Measurements from ENCODE around the gene DCTN4.
"Not testable (repeated sequence)": the region's sequence is repeated elsewhere in the genome, so short reads cannot be mapped to it uniquely, and the experiment has no call there.

DCTN4 gene

DNA sequence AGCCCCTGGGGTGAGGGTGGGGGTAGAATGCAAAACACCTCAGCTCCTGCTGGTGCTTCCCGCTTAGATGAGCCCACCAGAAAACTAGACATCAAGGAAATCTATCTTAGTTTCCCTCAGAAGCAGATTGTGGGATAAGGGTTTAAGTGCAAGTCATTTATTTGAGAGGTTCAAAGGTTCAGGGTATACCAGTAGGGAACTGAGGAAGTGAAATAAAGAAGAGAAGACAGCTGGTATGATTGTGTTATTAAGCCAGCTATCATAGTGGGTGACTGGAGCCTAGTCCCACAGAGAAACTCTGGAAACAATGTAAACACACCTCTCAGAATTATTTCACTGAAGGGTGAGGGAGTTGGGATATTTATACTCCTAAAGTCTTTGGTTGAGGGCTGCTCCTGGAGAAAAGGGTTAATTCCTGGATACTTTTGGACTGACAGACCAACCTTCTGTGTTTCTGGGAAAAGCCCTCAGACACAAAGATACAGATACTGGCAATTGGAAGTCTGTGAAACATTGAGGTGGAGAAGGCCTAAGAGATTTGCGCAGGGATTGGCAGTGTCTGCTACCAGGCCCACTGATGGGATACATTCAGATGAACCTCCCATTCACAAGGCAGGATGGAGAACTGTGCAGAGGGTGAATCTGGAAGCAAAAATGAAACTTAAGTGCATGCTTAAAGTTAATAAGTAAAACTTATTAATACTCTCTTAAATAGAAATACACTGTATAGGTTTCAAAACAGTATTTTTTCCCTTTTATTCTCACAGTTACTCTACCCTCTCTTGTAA, 6.4 kb upstream of the DCTN4 start:
- no peak for TF ChIP-seq POLR2A (IDR thresholded peaks at IDR 0.05; ENCODE audit: low read length)
- no peak for TF ChIP-seq GATA1 (IDR thresholded peaks at IDR 0.05; ENCODE audit: low read depth, low read length)
- no peak for DNase-seq

DNA sequence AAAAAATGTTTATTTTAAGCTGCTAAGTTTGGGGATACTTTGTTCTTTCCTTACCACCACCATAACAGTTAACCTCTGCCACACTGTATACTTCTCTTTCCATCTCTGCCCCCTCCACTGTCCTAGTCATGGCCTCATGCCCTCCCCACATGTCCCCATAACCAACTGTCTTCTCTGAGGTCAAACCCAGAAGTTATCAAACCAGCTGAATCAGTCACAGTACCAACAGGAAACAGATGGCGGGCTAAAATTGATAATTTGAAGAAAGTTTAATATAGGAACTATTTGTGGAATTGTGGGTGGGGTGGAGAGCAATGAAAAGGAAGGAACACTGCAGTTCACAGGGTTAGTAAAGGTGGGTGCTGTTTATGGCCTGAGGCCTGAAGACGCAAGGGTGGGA, 5.7 kb upstream of the DCTN4 start:
- TF ChIP-seq POLR2A (IDR thresholded peaks at IDR 0.05; ENCODE audit: low read length) (no peak), GATA1 (IDR thresholded peaks at IDR 0.05; ENCODE audit: low read depth, low read length) (no peak)
- peak; percentile 32 to 38 for DNase-seq

DNA sequence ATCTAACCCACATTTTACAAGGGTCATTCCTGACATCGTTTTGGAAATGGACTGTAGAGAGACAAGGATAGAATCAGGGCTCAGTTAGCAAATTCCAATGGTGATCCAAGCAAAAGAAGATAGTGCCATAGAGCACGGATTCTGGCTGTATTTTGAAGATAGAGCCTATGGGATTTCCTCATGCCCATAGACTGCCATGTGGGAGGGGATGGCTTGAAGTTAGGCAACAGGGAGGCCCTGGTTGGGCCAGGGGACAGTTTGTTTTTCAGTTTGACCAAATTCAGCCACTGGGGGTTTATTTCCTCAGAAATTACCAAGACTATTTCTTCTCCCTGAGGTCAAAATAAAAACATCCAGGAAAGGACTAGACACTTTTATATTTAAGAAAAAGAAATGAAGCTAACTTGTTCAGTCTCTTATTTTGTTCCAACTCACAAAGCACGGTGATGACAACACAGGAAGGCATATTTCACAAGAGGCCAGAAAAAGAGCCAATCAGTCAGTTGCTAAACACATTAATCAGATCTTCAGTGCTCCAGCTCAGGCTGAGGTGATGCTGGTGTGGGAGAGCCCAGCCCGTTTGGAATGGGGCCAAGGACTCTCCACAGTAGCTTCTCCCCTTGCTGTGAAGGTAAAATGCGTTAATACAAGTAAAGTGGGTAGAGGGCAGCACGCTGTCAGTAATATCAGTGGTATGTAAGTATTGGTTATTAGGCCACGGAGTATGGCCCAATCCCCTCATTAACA, 4.4 kb upstream of the DCTN4 start:
- peak; percentile 82 to 89 for DNase-seq
- no peak for TF ChIP-seq GATA1 (IDR thresholded peaks at IDR 0.05; ENCODE audit: low read depth, low read length)
- no peak for TF ChIP-seq POLR2A (IDR thresholded peaks at IDR 0.05; ENCODE audit: low read length)

DNA sequence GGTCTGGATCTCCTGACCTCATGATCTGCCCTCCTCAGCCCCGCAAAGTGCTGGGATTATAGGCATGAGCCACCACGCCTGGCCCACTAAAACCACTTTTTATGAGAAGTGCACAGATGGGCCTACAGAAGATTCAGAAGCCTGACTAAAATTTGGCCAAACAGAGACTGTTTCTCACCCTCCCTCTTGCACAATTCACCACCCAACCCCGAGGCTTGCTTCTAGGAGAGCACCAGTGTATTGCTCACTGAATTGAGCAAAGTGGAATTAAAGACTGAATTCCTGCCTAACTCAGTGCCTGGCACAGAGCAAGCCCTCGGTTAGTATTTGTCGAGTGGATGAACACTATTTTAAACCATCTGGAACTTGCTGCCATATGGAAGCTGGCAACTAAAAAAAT, 3.4 kb upstream of the DCTN4 start:
- TF ChIP-seq GATA1 (IDR thresholded peaks at IDR 0.05; ENCODE audit: low read depth, low read length), result no peak
- TF ChIP-seq POLR2A (IDR thresholded peaks at IDR 0.05; ENCODE audit: low read length), result no peak

DNA sequence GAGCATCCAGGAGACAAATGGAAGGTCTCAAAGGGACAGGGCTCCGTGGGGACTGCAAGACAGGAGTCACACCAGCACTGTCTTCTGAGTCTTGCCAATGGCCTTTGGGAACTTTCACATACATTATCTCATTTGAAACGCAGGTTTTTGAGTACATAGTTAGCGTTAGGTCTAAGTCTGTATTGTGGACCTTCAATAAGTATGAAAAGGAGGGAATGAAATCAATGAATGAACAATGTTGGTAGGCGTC, 442 bp upstream of the DCTN4 start:
- no peak for TF ChIP-seq POLR2A (IDR thresholded peaks at IDR 0.05; ENCODE audit: low read length)
- no peak for TF ChIP-seq GATA1 (IDR thresholded peaks at IDR 0.05; ENCODE audit: low read depth, low read length)
- no peak for DNase-seq

More for the DNA sequence above, 3.4 kb upstream of the DCTN4 start:
- DNase-seq, result no peak

DNA sequence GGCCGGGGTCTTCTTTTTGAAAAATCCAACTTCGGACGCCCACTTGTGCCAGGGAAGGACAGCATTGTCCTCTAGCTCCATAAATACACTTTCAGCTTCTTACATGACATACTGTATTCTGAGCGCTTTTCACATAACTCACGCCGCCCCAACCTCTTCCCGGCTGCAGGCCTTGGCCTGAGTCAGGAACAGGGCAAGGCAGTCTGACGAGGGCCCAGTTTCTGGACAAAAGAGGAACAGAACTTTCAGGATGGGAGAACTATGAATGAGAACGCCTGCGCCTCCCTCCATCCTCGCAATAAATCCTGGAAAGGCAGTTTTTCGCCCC, 650 bp downstream of the DCTN4 start:
- TF ChIP-seq POLR2A (IDR thresholded peaks at IDR 0.05; ENCODE audit: low read length) (no peak), GATA1 (IDR thresholded peaks at IDR 0.05; ENCODE audit: low read depth, low read length) (no peak)
- DNase-seq, result no peak

DNA sequence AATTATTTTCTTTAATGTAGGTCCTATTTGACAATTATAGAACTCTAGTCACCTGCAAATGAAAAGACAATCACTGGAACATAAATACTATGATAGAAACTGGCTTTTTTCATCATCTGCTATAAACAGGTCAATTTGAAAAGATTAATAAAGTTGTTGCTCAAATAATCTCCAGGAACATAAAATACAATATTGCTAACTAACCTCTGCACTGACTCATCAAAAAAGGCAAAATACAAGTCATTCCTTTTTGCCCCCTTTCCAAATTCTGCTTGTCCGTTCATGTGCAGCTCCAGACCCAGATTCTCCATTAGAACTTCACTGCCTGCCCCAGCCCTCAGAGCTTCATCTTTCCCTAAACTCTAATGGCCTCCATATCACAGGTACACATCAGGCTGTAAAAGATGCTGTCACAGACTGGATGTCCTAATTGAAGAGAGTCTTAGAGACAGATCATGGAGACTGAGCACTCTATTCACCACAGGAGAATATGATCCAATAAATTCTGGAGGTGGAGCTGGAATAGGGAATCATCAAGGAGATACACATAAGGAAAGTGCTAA, 1.6 kb downstream of the DCTN4 start:
- peak; percentile 55 to 69 for DNase-seq
- TF ChIP-seq GATA1 (IDR thresholded peaks at IDR 0.05; ENCODE audit: low read depth, low read length), result no peak
- TF ChIP-seq POLR2A (IDR thresholded peaks at IDR 0.05; ENCODE audit: low read length), result no peak

DNA sequence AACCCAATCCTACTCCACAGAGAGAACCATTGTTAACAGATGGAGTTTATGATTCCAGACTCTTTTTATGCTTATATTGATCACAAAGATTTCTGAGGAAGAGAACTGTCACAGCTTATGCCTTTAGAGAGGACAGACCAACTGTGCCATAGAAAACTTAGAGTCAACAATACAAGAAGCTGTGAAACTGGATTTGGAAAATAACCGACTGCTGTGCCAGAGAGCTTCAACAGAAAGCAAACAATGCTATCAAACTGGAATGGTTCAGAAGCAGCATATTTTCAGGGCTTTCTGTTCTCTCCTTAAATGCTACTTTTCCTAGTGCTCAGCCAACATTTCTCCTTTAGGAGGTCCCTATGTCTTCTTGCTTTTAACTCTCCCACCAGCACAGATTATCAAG, 5.0 kb downstream of the DCTN4 start:
- DNase-seq, result no peak
- TF ChIP-seq GATA1 (IDR thresholded peaks at IDR 0.05; ENCODE audit: low read depth, low read length) (no peak), POLR2A (IDR thresholded peaks at IDR 0.05; ENCODE audit: low read length) (no peak)

DNA sequence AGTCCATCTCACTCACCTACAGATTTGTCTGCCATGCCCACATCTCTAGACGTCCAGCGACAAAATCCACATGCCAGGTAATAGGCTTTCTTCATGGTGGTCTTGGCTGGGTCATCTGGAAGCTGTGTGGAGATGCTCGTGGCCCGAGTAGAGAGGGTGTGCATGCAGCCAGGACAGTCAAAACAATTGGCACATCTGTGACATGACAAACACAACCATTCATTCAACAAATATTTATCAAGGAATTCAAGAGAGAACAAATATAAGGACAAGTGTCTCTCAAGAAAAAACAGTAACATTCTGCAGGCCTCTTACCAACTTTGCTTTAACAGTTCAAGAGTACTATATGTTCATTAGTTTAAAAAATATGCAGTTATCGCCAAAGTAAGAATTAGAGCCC, 5.4 kb downstream of the DCTN4 start:
- TF ChIP-seq GATA1 (IDR thresholded peaks at IDR 0.05; ENCODE audit: low read depth, low read length), result no peak

DNA sequence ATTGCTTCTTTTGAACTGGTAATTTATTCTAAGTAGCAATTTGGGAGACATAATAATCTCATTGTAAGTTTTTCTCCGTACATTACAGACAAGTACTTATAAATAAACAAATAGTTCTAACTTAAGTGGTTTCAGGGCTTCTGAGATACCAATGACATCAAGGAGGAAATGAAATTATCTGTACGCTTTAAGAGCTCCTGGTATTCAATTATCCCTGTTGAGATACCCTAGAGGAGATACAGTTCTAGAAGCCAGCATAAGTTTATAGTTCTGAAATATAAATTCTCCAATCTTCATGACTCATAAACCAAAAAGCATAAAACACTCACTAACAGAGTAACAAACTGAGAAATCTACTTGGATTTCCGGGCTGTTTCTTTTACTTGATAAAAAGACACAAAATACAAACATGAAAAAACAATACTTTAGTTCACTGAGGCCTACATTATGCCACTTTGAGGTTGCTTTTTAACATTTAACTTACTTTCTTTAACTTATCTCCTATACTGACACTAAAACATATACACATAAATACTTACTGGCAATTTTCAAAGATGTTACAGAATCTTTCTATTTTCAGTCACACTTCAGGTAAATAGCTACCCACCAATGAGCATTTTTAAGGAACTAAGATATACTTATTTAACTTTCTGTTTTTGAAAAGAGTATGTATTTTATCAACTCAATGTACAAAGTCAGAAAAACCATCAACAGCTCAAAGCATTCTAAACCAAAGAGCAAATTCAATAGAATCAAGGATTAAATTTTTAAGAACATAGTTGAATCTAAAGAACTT, 7.5 kb downstream of the DCTN4 start:
- TF ChIP-seq POLR2A (IDR thresholded peaks at IDR 0.05; ENCODE audit: low read length), result no peak
- TF ChIP-seq GATA1 (IDR thresholded peaks at IDR 0.05; ENCODE audit: low read depth, low read length), result no peak
- peak in 1 of 2 experiments; percentile 19 for DNase-seq

More for the DNA sequence above, 5.4 kb downstream of the DCTN4 start:
- DNase-seq, result no peak

DNA sequence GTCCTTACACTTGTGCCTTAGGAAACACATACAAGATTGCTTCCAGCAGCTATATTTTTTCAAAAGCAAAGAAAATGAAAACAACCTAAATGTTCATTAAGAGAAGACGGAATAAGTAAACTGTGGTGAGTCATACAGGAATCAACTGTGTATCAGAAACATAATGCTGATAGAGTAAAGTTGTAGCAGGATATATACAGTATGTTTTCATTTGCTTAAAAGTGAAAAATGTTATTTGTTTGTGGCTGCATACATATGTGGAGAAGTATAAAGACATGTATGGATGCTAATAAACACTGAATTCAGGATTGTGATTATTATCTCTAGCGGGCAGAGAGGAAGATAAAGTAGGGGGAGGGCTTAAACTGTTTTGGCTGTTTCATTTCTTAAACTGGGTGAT, 8.3 kb downstream of the DCTN4 start:
- peak; percentile 7 to 38 for DNase-seq
- TF ChIP-seq POLR2A (IDR thresholded peaks at IDR 0.05; ENCODE audit: low read length) (no peak), GATA1 (IDR thresholded peaks at IDR 0.05; ENCODE audit: low read depth, low read length) (no peak)

DNA sequence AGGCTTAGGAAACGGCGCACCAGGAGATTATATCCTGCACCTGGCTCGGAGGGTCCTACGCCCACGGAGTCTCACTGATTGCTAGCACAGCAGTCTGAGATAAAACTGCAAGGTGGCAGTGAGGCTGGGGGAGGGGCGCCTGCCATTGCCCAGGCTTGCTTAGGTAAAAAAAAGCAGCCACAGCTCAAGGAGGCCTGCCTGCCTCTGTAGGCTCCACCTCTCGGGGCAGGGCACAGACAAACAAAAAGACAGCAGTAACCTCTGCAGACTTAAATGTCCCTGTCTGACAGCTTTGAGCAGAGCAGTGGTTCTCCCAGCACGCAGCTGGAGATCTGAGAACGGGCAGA, 15.7 kb downstream of the DCTN4 start:
- DNase-seq, result not testable (repeated sequence)

DNA sequence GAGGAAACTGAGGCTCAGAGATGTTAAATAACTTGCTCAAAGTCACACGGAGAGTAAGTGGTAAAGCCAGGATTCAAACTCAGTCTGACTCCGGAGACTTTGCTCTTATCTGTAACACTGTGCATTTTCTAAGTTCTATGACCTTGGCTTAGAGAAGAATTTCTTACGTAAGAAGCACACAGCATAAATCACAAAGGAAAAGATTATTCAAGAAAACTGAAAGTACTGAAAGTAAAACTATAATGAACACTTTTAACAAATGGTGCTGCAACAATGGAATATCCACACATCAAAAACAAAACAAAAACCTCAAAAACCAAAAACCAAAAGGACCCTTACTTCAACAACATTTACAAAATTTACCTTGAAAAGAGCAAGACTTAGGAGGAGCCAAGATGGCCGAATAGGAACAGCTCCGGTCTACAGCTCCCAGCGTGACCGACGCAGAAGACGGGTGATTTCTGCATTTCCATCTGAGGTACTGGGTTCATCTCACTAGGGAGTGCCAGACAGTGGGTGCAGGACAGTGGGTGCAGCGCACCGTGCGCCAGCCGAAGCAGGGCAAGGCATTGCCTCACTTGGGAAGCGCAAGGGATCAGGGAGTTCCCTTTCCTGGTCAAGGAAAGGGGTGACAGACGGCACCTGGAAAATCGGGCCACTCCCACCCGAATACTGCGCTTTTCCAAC, 16.2 kb downstream of the DCTN4 start:
- not testable (repeated sequence) for DNase-seq

DNA sequence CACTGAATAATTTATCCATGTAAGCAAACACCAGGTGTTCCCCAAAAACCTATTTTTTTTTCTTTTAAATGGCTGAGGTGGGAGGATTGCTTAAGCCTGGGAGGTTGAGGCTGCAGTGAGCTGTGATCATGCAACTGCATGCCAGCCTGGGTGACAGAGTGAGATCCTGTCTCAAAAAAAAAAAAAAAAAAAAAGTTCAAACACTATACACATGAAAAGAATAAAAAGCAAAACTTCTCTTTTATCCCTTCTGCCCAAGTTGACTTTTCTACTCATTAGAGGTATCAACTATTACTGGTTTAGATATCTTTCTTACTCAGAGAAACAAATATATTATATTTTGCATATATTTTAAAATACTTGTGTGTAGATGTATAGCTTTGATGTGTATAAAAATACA, 17.8 kb downstream of the DCTN4 start:
- TF ChIP-seq POLR2A (IDR thresholded peaks at IDR 0.05; ENCODE audit: low read length) (no peak), GATA1 (IDR thresholded peaks at IDR 0.05; ENCODE audit: low read depth, low read length) (no peak)
- no peak for DNase-seq

Measured in erythroblast (primary cell).